Measurements from ENCODE around the gene PDSS2.

The PDSS2 gene

GRCh38 chr6:107274288-107274687, 185.1 kb downstream of the PDSS2 start:
- no peak for DNase-seq (ENCODE audit: low read depth in 2 of 3, low spot score in 2 of 3)

GRCh38 chr6:107272246-107272645, 187.1 kb downstream of the PDSS2 start:
- DNase-seq (ENCODE audit: low read depth in 2 of 3, low spot score in 2 of 3): no peak

GRCh38 chr6:107271208-107271790, 188.1 kb downstream of the PDSS2 start:
- no peak for DNase-seq (ENCODE audit: low read depth in 2 of 3, low spot score in 2 of 3)

- DNase-seq (ENCODE audit: low read depth in 2 of 3, low spot score in 2 of 3): no peak
Measured at GRCh38 chr6:107267634-107268033, 191.7 kb downstream of the PDSS2 start.

- no peak for DNase-seq (ENCODE audit: low read depth in 2 of 3, low spot score in 2 of 3)
Measured at GRCh38 chr6:107267006-107267405, 192.4 kb downstream of the PDSS2 start.

- DNase-seq (ENCODE audit: low read depth in 2 of 3, low spot score in 2 of 3): no peak
Measured at GRCh38 chr6:107266563-107266962, 192.8 kb downstream of the PDSS2 start.

- DNase-seq (ENCODE audit: low read depth in 2 of 3, low spot score in 2 of 3): no peak
Measured at GRCh38 chr6:107264357-107264840, 195.0 kb downstream of the PDSS2 start.

GRCh38 chr6:107259951-107260350, 199.4 kb downstream of the PDSS2 start:
- DNase-seq (ENCODE audit: low read depth in 2 of 3, low spot score in 2 of 3): no peak

- no peak for DNase-seq (ENCODE audit: low read depth in 2 of 3, low spot score in 2 of 3)
Measured at GRCh38 chr6:107248147-107248546, 211.2 kb downstream of the PDSS2 start.

GRCh38 chr6:107246972-107247615, 212.3 kb downstream of the PDSS2 start:
- no peak for DNase-seq (ENCODE audit: low read depth in 2 of 3, low spot score in 2 of 3)

- no peak for DNase-seq (ENCODE audit: low read depth in 2 of 3, low spot score in 2 of 3)
Measured at GRCh38 chr6:107246249-107246971, 213.0 kb downstream of the PDSS2 start.

GRCh38 chr6:107244742-107245480, 214.5 kb downstream of the PDSS2 start:
- DNase-seq (ENCODE audit: low read depth in 2 of 3, low spot score in 2 of 3): no peak

GRCh38 chr6:107244082-107244741, 215.2 kb downstream of the PDSS2 start:
- no peak for DNase-seq (ENCODE audit: low read depth in 2 of 3, low spot score in 2 of 3)

GRCh38 chr6:107243471-107243870, 215.9 kb downstream of the PDSS2 start:
- no peak for DNase-seq (ENCODE audit: low read depth in 2 of 3, low spot score in 2 of 3)

- no peak for DNase-seq (ENCODE audit: low read depth in 2 of 3, low spot score in 2 of 3)
Measured at GRCh38 chr6:107237992-107238660, 221.2 kb downstream of the PDSS2 start.

GRCh38 chr6:107235511-107235910, 223.9 kb downstream of the PDSS2 start:
- no peak for DNase-seq (ENCODE audit: low read depth in 2 of 3, low spot score in 2 of 3)

GRCh38 chr6:107235007-107235406, 224.4 kb downstream of the PDSS2 start:
- no peak for DNase-seq (ENCODE audit: low read depth in 2 of 3, low spot score in 2 of 3)

GRCh38 chr6:107231243-107231642, 228.1 kb downstream of the PDSS2 start:
- DNase-seq (ENCODE audit: low read depth in 2 of 3, low spot score in 2 of 3): no peak

- DNase-seq (ENCODE audit: low read depth in 2 of 3, low spot score in 2 of 3): no peak
Measured at GRCh38 chr6:107230448-107230847, 228.9 kb downstream of the PDSS2 start.

- no peak for DNase-seq (ENCODE audit: low read depth in 2 of 3, low spot score in 2 of 3)
Measured at GRCh38 chr6:107230024-107230423, 229.3 kb downstream of the PDSS2 start.

GRCh38 chr6:107228754-107229153, 230.6 kb downstream of the PDSS2 start:
- no peak for DNase-seq (ENCODE audit: low read depth in 2 of 3, low spot score in 2 of 3)
